Osteoblast (primary cell): ENCODE measurements around the gene NKIRAS2. TPM values are rescaled to one million over a fixed set of nuclear protein-coding genes. Genes with fewer than 3 reads are reported as not detected.

Experiments
- DNase-seq: peaks from one replicate; pipeline ENCODE4 v3.0.0; 2011; ENCODE audit warnings: low spot score, mixed read lengths; ENCODE audit not compliant: insufficient read length; ENCODE audit errors: missing footprints
- H2AFZ ChIP-seq: 2 replicates; pipeline ENCODE4 v1.6.0; 2011; ENCODE audit warnings: mild to moderate bottlenecking, low read length
- H3K27ac ChIP-seq: 2 replicates; pipeline ENCODE4 v1.5.1; 2011; ENCODE audit warnings: mild to moderate bottlenecking, low read depth, low read length, moderate library complexity
- H3K27me3 ChIP-seq: 2 replicates; pipeline ENCODE4 v1.6.0; 2012; ENCODE audit warnings: mild to moderate bottlenecking, control low read depth, inconsistent platforms, low read length, moderate library complexity; ENCODE audit not compliant: insufficient read depth
- H3K36me3 ChIP-seq: 2 replicates; pipeline ENCODE4 v1.5.1; 2011; ENCODE audit warnings: mild to moderate bottlenecking, low read length, control low read depth, moderate library complexity; ENCODE audit not compliant: insufficient read depth
- H3K4me1 ChIP-seq: 2 replicates; pipeline ENCODE4 v1.5.1; 2011; ENCODE audit warnings: mild to moderate bottlenecking, low read length, control low read depth, moderate library complexity; ENCODE audit not compliant: insufficient read depth
- H3K4me2 ChIP-seq: 2 replicates; pipeline ENCODE4 v1.6.0; 2011; ENCODE audit warnings: mild to moderate bottlenecking, low read length; ENCODE audit not compliant: insufficient read depth
- H3K4me3 ChIP-seq: fragments of 200-600 bp; sonication (generic); 3 replicates; pipeline ENCODE4 v1.5.1; 2012; ENCODE audit warnings: mild to moderate bottlenecking, low read length, inconsistent platforms; ENCODE audit not compliant: insufficient read depth
- H3K79me2 ChIP-seq: 2 replicates; pipeline ENCODE4 v1.6.0; 2012; ENCODE audit warnings: mild to moderate bottlenecking, low read length, control low read depth, inconsistent platforms; ENCODE audit not compliant: insufficient read depth
- H3K9me3 ChIP-seq: 2 replicates; pipeline ENCODE4 v1.5.1; 2011; ENCODE audit warnings: low read depth, low read length, control low read depth
- H4K20me1 ChIP-seq: 2 replicates; pipeline ENCODE4 v1.6.0; 2012; ENCODE audit warnings: mild to moderate bottlenecking, low read length, control low read depth; ENCODE audit not compliant: insufficient read depth
- CTCF ChIP-seq: IDR thresholded peaks from 2 replicates; pipeline ENCODE4 v1.5.1; 2011; ENCODE audit warnings: mild to moderate bottlenecking, low read depth, low read length, moderate library complexity; ENCODE audit errors: extremely low read depth
- total RNA-seq: library from RNA; depleted of rRNA; stranded (reverse); fragments of >200 nt; gene quantifications from 2 replicates; pipeline ENCODE4 v1.2.3, GENCODE V29; 2012

NKIRAS2 gene
- total RNA-seq, 1 donor, result 39.1 TPM

GRCh38 chr17:42072323-42073187 is 52.7 kb downstream of the NKIRAS2 start:
- Histone ChIP-seq H3K9me3 (no peaks in the 10 kb centered on the region), H2AFZ (no peak overlapping the region)
- no peak for TF ChIP-seq CTCF

More at GRCh38 chr17:42072323-42073187, 52.7 kb downstream of the NKIRAS2 start:
- Histone ChIP-seq H3K4me2 (no peak overlapping the region), H3K79me2 (no peaks in the 10 kb centered on the region), H3K27me3 (peaks cover 42% of the 10 kb centered on the region), H4K20me1 (no peaks in the 10 kb centered on the region), H3K4me3 (no peak overlapping the region), H3K27ac (no peak overlapping the region), H3K4me1 (no peaks in the 10 kb centered on the region), H3K36me3 (no peaks in the 10 kb centered on the region)
- DNase-seq, result no peak

Other genes starting within 250 kb of the NKIRAS2 start
- gene JUP, start 233.4 kb upstream of the NKIRAS2 start, total RNA-seq, result 18.0 and 24.2 TPM in 2 replicates
- 59.7 and 66.6 TPM in 2 replicates for gene P3H4, start 208.1 kb upstream of the NKIRAS2 start, total RNA-seq
- 387 and 396 TPM in 2 replicates for gene FKBP10, start 207.1 kb upstream of the NKIRAS2 start, total RNA-seq
- gene NT5C3B, start 183.9 kb upstream of the NKIRAS2 start, total RNA-seq, result 69.8 and 70.4 TPM in 2 replicates
- gene KLHL10, start 182.3 kb upstream of the NKIRAS2 start, total RNA-seq, result 0.36 and 0.59 TPM in 2 replicates
- 28.6 and 34.7 TPM in 2 replicates for gene KLHL11, start 154.7 kb upstream of the NKIRAS2 start, total RNA-seq
- gene ACLY, start 101.1 kb upstream of the NKIRAS2 start, total RNA-seq, result 271 and 273 TPM in 2 replicates
- gene ODAD4, start 89.5 kb upstream of the NKIRAS2 start, total RNA-seq, result 1.1 and 1.5 TPM in 2 replicates
- gene CNP, start 53.3 kb upstream of the NKIRAS2 start, total RNA-seq, result 87.6 and 96.4 TPM in 2 replicates
- 75.3 and 76.3 TPM in 2 replicates for gene DNAJC7, start 2.7 kb upstream of the NKIRAS2 start, total RNA-seq
- gene C17orf113, start 30.5 kb downstream of the NKIRAS2 start, total RNA-seq, result under 0.01 and 0.29 TPM in 2 replicates
- gene ZNF385C, start 78.4 kb downstream of the NKIRAS2 start, total RNA-seq, result not detected in 2 replicates
- gene DHX58, start 92.6 kb downstream of the NKIRAS2 start, total RNA-seq, result 18.5 and 23.0 TPM in 2 replicates
- gene KAT2A, start 101.3 kb downstream of the NKIRAS2 start, total RNA-seq, result 8.3 and 9.0 TPM in 2 replicates
- not detected in 2 replicates for gene HSPB9, start 102.7 kb downstream of the NKIRAS2 start, total RNA-seq
- 80.0 and 90.5 TPM in 2 replicates for gene RAB5C, start 134.9 kb downstream of the NKIRAS2 start, total RNA-seq
- gene KCNH4, start 161.1 kb downstream of the NKIRAS2 start, total RNA-seq, result not detected in 2 replicates
- gene HCRT, start 165.4 kb downstream of the NKIRAS2 start, total RNA-seq, result not detected in 2 replicates
- gene GHDC, start 174.4 kb downstream of the NKIRAS2 start, total RNA-seq, result 26.8 and 31.8 TPM in 2 replicates